SK-N-SH (cell line): ENCODE data around the gene TMEM63B. TPM values are rescaled to one million over a fixed set of nuclear protein-coding genes. Genes with fewer than 3 reads are reported as not detected.

Source experiments
- CTCF ChIA-PET: fragments of 300-600, 350-600 bp; formaldehyde crosslinking; extraction: SDS; loops from one replicate; lab custom pipeline; 2021; lab: Yijun Ruan, JAX
- POLR2A ChIA-PET: fragments of 350-600 bp; sonication (Branson Sonifier 250); formaldehyde crosslinking; extraction: SDS; loops from one replicate; lab custom pipeline; 2020; ENCODE audit warnings: antibody characterized with exemption, inconsistent platforms; lab: Yijun Ruan, JAX
- DNase-seq: peaks from one replicate; pipeline ENCODE4 v3.0.0; 2012
- H2AFZ ChIP-seq: fragments of 200-600 bp; sonication (generic); 2 replicates; pipeline ENCODE4 v1.8.1; 2016; ENCODE audit warnings: antibody characterized with exemption, mild to moderate bottlenecking, low read depth
- H3F3A ChIP-seq: fragments of 200-600 bp; sonication (generic); replicated peaks from 2 replicates; pipeline ENCODE3; 2016; ENCODE audit warnings: antibody characterized with exemption, mild to moderate bottlenecking; ENCODE audit not compliant: insufficient read depth
- H3K27ac ChIP-seq, 2 experiments: fragments of 200-500 bp in 1 of 2; fragments of 200-600 bp in 1 of 2; sonication (Bioruptor generic) in 1 of 2; sonication (generic), shearing (Covaris generic) in 1 of 2; 2 replicates each; pipeline versions ENCODE4 v1.5.1 to v1.6.1; 2014 to 2016; ENCODE audit warnings: low read depth in 2 of 2, inconsistent platforms in 1 of 2, low read length in 1 of 2, mild to moderate bottlenecking in 1 of 2, mixed read lengths in 1 of 2
- H3K27me3 ChIP-seq: fragments of 200-600 bp; sonication (generic), shearing (Covaris generic); 2 replicates; pipeline ENCODE4 v1.6.1; 2016; ENCODE audit warnings: mixed run types; ENCODE audit not compliant: insufficient read depth
- H3K36me3 ChIP-seq, 2 experiments: fragments of 200-500 bp in 1 of 2; fragments of 200-600 bp in 1 of 2; sonication (Bioruptor generic) in 1 of 2; sonication (generic) in 1 of 2; replicated peaks in 1 of 2; 2 replicates each; pipeline versions ENCODE3 to v1.5.1; 2014 to 2016; ENCODE audit warnings: low read length in 1 of 2, mild to moderate bottlenecking in 1 of 2; ENCODE audit not compliant: insufficient read depth in 2 of 2, control insufficient read depth in 1 of 2
- H3K4me1 ChIP-seq, 2 experiments: fragments of 200-500 bp in 1 of 2; fragments of 200-600 bp in 1 of 2; sonication (Bioruptor generic) in 1 of 2; sonication (generic), shearing (Covaris generic) in 1 of 2; 2 replicates each; pipeline versions ENCODE4 v1.5.1 to v1.6.1; 2014 to 2016; ENCODE audit warnings: low read depth in 1 of 2, low read length in 1 of 2, mixed run types in 1 of 2; ENCODE audit not compliant: insufficient read depth in 2 of 2, control insufficient read depth in 1 of 2
- H3K4me2 ChIP-seq: fragments of 200-600 bp; sonication (generic), shearing (Covaris generic); 2 replicates; pipeline ENCODE4 v1.6.1; 2017; ENCODE audit warnings: mixed run types
- H3K4me3 ChIP-seq, 2 experiments: fragments of 200-500 bp in 1 of 2; fragments of 200-600 bp in 1 of 2; sonication (Bioruptor generic) in 1 of 2; sonication (generic), shearing (Covaris generic) in 1 of 2; 2 replicates each; pipeline versions ENCODE4 v1.5.1 to v1.8.1; 2014 to 2016; ENCODE audit warnings: low read depth in 2 of 2, inconsistent platforms in 1 of 2, low read length in 1 of 2, mild to moderate bottlenecking in 1 of 2, mixed read lengths in 1 of 2, moderate library complexity in 1 of 2
- H3K79me2 ChIP-seq: fragments of 200-600 bp; sonication (generic); 2 replicates; pipeline ENCODE4 v1.8.1; 2017; ENCODE audit warnings: mild to moderate bottlenecking; ENCODE audit not compliant: insufficient read depth
- H3K9ac ChIP-seq: fragments of 200-600 bp; sonication (generic); 2 replicates; pipeline ENCODE4 v1.6.1; 2017; ENCODE audit warnings: mixed run types
- H3K9me2 ChIP-seq: fragments of 200-600 bp; sonication (generic); 2 replicates; pipeline ENCODE4 v1.6.1; 2017; ENCODE audit warnings: mixed run types
- H3K9me3 ChIP-seq: fragments of 200-600 bp; sonication (generic); 2 replicates; pipeline ENCODE4 v1.6.1; 2017; ENCODE audit warnings: mixed run types, mild to moderate bottlenecking, moderate library complexity
- H4K20me1 ChIP-seq: fragments of 200-600 bp; sonication (generic); 2 replicates; pipeline ENCODE4 v1.6.1; 2017; ENCODE audit warnings: mild to moderate bottlenecking, mixed run types; ENCODE audit not compliant: insufficient read depth
- ELF1 ChIP-seq: IDR thresholded peaks from 2 replicates; pipeline ENCODE4 v1.4.0; 2012
- EP300 ChIP-seq, 2 experiments: IDR thresholded peaks; 2 replicates each; pipeline versions ENCODE4 v1.4.0 to v1.6.1; 2012; ENCODE audit warnings: borderline replicate concordance in 1 of 2, low read depth in 1 of 2, low read length in 1 of 2
- FOSL2 ChIP-seq: IDR thresholded peaks from 2 replicates; pipeline ENCODE4 v1.4.0; 2012; ENCODE audit warnings: low read depth, mild to moderate bottlenecking, moderate library complexity, borderline replicate concordance
- FOXJ3 ChIP-seq: sonication (generic); formaldehyde crosslinking; IDR thresholded peaks from 2 replicates; pipeline ENCODE4 v1.5.1; 2020; ENCODE audit warnings: mild to moderate bottlenecking, missing genetic modification reagents
- MAX ChIP-seq: IDR thresholded peaks from 2 replicates; pipeline ENCODE4 v1.4.0; 2012; ENCODE audit warnings: low read depth
- MXI1 ChIP-seq: IDR thresholded peaks from 2 replicates; pipeline ENCODE4 v1.6.1; 2012; ENCODE audit warnings: mild to moderate bottlenecking, low read depth, low read length, improper control_type of control experiment
- NFIC ChIP-seq: IDR thresholded peaks from 2 replicates; pipeline ENCODE4 v1.4.0; 2012; ENCODE audit warnings: borderline replicate concordance
- POLR2AphosphoS5 ChIP-seq: IDR thresholded peaks from 2 replicates; pipeline ENCODE4 v1.6.1; 2012; ENCODE audit warnings: low read depth, low read length
- RAD21 ChIP-seq: IDR thresholded peaks from 2 replicates; pipeline ENCODE4 v1.6.1; 2012; ENCODE audit warnings: mild to moderate bottlenecking, low read length
- RCOR1 ChIP-seq: fragments of 150-350 bp; IDR thresholded peaks from 2 replicates; pipeline ENCODE4 v1.6.1; 2017; ENCODE audit warnings: antibody characterized with exemption, low read length
- REST ChIP-seq: IDR thresholded peaks from 2 replicates; pipeline ENCODE4 v1.6.1; 2012; ENCODE audit warnings: mild to moderate bottlenecking, low read depth, low read length, moderate library complexity
- RFX5 ChIP-seq: IDR thresholded peaks from 2 replicates; pipeline ENCODE4 v1.6.1; 2012; ENCODE audit warnings: mild to moderate bottlenecking, improper control_type of control experiment, low read length
- RXRA ChIP-seq: IDR thresholded peaks from 2 replicates; pipeline ENCODE4 v1.4.0; 2012; ENCODE audit warnings: low read depth, mild to moderate bottlenecking, borderline replicate concordance
- SIN3A ChIP-seq: IDR thresholded peaks from 2 replicates; pipeline ENCODE4 v1.6.1; 2012; ENCODE audit warnings: low read depth, mild to moderate bottlenecking, low read length, moderate library complexity, borderline replicate concordance
- SMC3 ChIP-seq: IDR thresholded peaks from 2 replicates; pipeline ENCODE4 v1.6.1; 2012; ENCODE audit warnings: low read depth, low read length, improper control_type of control experiment
- TCF12 ChIP-seq: IDR thresholded peaks from 2 replicates; pipeline ENCODE4 v1.4.0; 2012
- WGBS: methylation state at CpG from one replicate; pipeline ENCODE4 v1.1.6; 2017; ENCODE audit warnings: low lambda C conversion rate; 5-methylcytosine and 5-hydroxymethylcytosine counted together
- polyA plus RNA-seq, 3 experiments: library from polyadenylated mRNA; depleted of rRNA; stranded (reverse); fragments of >200 nt; gene quantifications; 2 replicates each; pipeline ENCODE4 v1.2.3, GENCODE V29; 2012
- TF ChIP-seq, protein P1 (sequence below): fragments of 150-350 bp; IDR thresholded peaks from 2 replicates; pipeline ENCODE4 v1.6.1; 2016; ENCODE audit warnings: mild to moderate bottlenecking, low read depth, low read length
- TF ChIP-seq, protein P2 (sequence below): IDR thresholded peaks from 2 replicates; pipeline ENCODE4 v1.4.0; 2012; ENCODE audit warnings: low read depth, borderline replicate concordance

Gene TMEM63B
- polyA plus RNA-seq, 1 of the 3 experiments (the other 2 are of a cell fraction): 52.7 TPM

- Histone ChIP-seq H3K4me3 (no peak overlapping the region), H3K4me2 (no peak overlapping the region), H3K9me2 (no peaks in the 10 kb centered on the region), H3K27me3 (no peaks in the 10 kb centered on the region), H3K27ac (no peak overlapping the region), H3K79me2 (no peaks in the 10 kb centered on the region), H3K9me3 (no peaks in the 10 kb centered on the region), H4K20me1 (no peaks in the 10 kb centered on the region), H2AFZ (no peak overlapping the region), H3F3A (no peaks in the 10 kb centered on the region), H3K9ac (no peak overlapping the region), H3K36me3 (no peaks in the 10 kb centered on the region), H3K4me1 (peaks cover 0 to 6% of the 10 kb centered on the region in 2 experiments; a peak in 1 of 4 replicates)
- no peak for DNase-seq
- 71% methylated on average over 8 of the region's 9 CpGs for WGBS
- ChIA-PET POLR2A (interaction anchor here (1.6 kb wide), 1 partner anchor 78 kb away, joined by 6 read pairs; the partner anchor contains the start of gene HSP90AB1), CTCF (interaction anchor here (0.7 to 7.1 kb wide), 8 partner anchors 16 to 88 kb away, joined by 3 to 128 read pairs (median 6); no protein-coding TSS in a partner anchor)
- no peak for TF ChIP-seq REST
- no peak for TF ChIP-seq MXI1
- no peak for TF ChIP-seq EP300 (IDR thresholded peaks at IDR 0.05; ENCODE audit: borderline replicate concordance in 1 of 2, low read depth in 1 of 2, low read length in 1 of 2)
- TF ChIP-seq RAD21: no peak
- TF ChIP-seq, protein P1, sequence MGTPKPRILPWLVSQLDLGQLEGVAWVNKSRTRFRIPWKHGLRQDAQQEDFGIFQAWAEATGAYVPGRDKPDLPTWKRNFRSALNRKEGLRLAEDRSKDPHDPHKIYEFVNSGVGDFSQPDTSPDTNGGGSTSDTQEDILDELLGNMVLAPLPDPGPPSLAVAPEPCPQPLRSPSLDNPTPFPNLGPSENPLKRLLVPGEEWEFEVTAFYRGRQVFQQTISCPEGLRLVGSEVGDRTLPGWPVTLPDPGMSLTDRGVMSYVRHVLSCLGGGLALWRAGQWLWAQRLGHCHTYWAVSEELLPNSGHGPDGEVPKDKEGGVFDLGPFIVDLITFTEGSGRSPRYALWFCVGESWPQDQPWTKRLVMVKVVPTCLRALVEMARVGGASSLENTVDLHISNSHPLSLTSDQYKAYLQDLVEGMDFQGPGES: no peak
- TF ChIP-seq RCOR1: no peak
- TF ChIP-seq NFIC: no peak
- no peak for TF ChIP-seq MAX
- no peak for TF ChIP-seq FOXJ3 (CRISPR knock-in tag)
- no peak for TF ChIP-seq TCF12
- no peak for TF ChIP-seq RXRA
- no peak for TF ChIP-seq SMC3
- TF ChIP-seq SIN3A: no peak
- no peak for TF ChIP-seq ELF1
- TF ChIP-seq POLR2AphosphoS5: no peak
- TF ChIP-seq RFX5: no peak
- TF ChIP-seq FOSL2: no peak
- TF ChIP-seq, protein P2, sequence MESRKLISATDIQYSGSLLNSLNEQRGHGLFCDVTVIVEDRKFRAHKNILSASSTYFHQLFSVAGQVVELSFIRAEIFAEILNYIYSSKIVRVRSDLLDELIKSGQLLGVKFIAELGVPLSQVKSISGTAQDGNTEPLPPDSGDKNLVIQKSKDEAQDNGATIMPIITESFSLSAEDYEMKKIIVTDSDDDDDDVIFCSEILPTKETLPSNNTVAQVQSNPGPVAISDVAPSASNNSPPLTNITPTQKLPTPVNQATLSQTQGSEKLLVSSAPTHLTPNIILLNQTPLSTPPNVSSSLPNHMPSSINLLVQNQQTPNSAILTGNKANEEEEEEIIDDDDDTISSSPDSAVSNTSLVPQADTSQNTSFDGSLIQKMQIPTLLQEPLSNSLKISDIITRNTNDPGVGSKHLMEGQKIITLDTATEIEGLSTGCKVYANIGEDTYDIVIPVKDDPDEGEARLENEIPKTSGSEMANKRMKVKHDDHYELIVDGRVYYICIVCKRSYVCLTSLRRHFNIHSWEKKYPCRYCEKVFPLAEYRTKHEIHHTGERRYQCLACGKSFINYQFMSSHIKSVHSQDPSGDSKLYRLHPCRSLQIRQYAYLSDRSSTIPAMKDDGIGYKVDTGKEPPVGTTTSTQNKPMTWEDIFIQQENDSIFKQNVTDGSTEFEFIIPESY: no peak
These were observed 41.8 kb downstream of the TMEM63B start for GRCh38 chr6:44169154-44169553.
